GM10248 (cell line): ENCODE data around the gene TEF.

Source experiments
- CTCF ChIA-PET: fragments of 300-600 bp; sonication (Branson Sonifier 250); formaldehyde crosslinking; extraction: SDS; loops from one replicate; lab custom pipeline; 2021; ENCODE audit warnings: antibody characterized with exemption; lab: Yijun Ruan, JAX
- POLR2A ChIA-PET: fragments of 350-650 bp; sonication (Branson Sonifier 250); formaldehyde crosslinking; extraction: SDS; loops from one replicate; lab custom pipeline; 2020; ENCODE audit warnings: antibody characterized with exemption; lab: Yijun Ruan, JAX
- DNase-seq: peaks from one replicate; pipeline ENCODE4 v3.0.0; 2012; ENCODE audit errors: extremely low spot score
- CTCF ChIP-seq: IDR thresholded peaks from 2 replicates; pipeline ENCODE4 v1.5.1; 2012; ENCODE audit warnings: mild to moderate bottlenecking, low read depth; ENCODE audit errors: extremely low read depth, missing control alignments, control extremely low read depth

TEF gene

GRCh38 chr22:41415554-41415953 lies 33.8 kb downstream of the TEF start:
- no peak for TF ChIP-seq CTCF
- DNase-seq = no peak
- ChIA-PET POLR2A (no interaction called here), CTCF (interaction anchor here (1.5 kb wide), 1 partner anchor 102 kb away, joined by 5 read pairs; no protein-coding TSS in a partner anchor)

- DNase-seq = no peak
- POLR2A ChIA-PET = no interaction called here
- CTCF ChIA-PET = interaction anchor here (1.3 to 2.7 kb wide), 5 partner anchors 10 to 109 kb away, joined by 3 to 11 read pairs (median 6); no protein-coding TSS in a partner anchor
- TF ChIP-seq CTCF = no peak
These were observed 36.1 kb downstream of the TEF start for GRCh38 chr22:41417622-41418390.

GRCh38 chr22:41418717-41419116 lies 37.0 kb downstream of the TEF start:
- TF ChIP-seq CTCF = no peak
- ChIA-PET POLR2A (no interaction called here), CTCF (interaction anchor here (1.4 to 2.7 kb wide), 4 partner anchors 11 to 99 kb away, joined by 3 to 11 read pairs (median 6); no protein-coding TSS in a partner anchor)
- DNase-seq = no peak

- DNase-seq = no peak
- POLR2A ChIA-PET = interaction anchor here (0.6 to 0.7 kb wide), 4 partner anchors 52 to 608 kb away, joined by 3 to 6 read pairs (median 4); no protein-coding TSS in a partner anchor
- no peak for TF ChIP-seq CTCF
- CTCF ChIA-PET = interaction anchor here (1.2 kb wide), 1 partner anchor 22 kb away, joined by 3 read pairs; no protein-coding TSS in a partner anchor
These were observed 44.1 kb downstream of the TEF start for GRCh38 chr22:41425660-41426365.

GRCh38 chr22:41429232-41429950 lies 47.6 kb downstream of the TEF start:
- no peak for DNase-seq
- ChIA-PET CTCF (interaction anchor here (0.7 to 2.0 kb wide), 2 partner anchors 20 to 25 kb away, joined by 3 to 5 read pairs; no protein-coding TSS in a partner anchor), POLR2A (no interaction called here)
- no peak for TF ChIP-seq CTCF

- POLR2A ChIA-PET = no interaction called here
- DNase-seq = no peak
- CTCF ChIA-PET = interaction anchor here (0.7 to 2.0 kb wide), 2 partner anchors 21 to 26 kb away, joined by 3 to 5 read pairs; no protein-coding TSS in a partner anchor
- no peak for TF ChIP-seq CTCF
These were observed 48.2 kb downstream of the TEF start for GRCh38 chr22:41429951-41430332.
